Glutamatergic neuron (in vitro differentiated cells): ENCODE results near the gene PRKCH. TPM values are rescaled to one million over a fixed set of nuclear protein-coding genes. Genes with fewer than 3 reads are reported as not detected.

Experiments used
- DNase-seq: peaks from one replicate; pipeline ENCODE4 v3.0.0; 2022
- H3K27ac Mint-ChIP-seq: one replicate; pipeline ENCODE4 v1.8.0; 2020; ENCODE audit warnings: mild to moderate bottlenecking, mixed read lengths, inconsistent platforms; ENCODE audit not compliant: unreplicated experiment
- H3K27me3 Mint-ChIP-seq: one replicate; pipeline ENCODE4 v1.8.0; 2020; ENCODE audit warnings: mild to moderate bottlenecking, moderate library complexity, mixed read lengths, inconsistent platforms; ENCODE audit not compliant: unreplicated experiment
- H3K36me3 Mint-ChIP-seq: one replicate; pipeline ENCODE4 v1.8.0; 2020; ENCODE audit warnings: mild to moderate bottlenecking, mixed read lengths, inconsistent platforms; ENCODE audit not compliant: unreplicated experiment
- H3K4me1 Mint-ChIP-seq: one replicate; pipeline ENCODE4 v1.8.0; 2020; ENCODE audit warnings: mild to moderate bottlenecking, low read depth, mixed read lengths, inconsistent platforms; ENCODE audit not compliant: unreplicated experiment
- H3K4me3 Mint-ChIP-seq: one replicate; pipeline ENCODE4 v1.8.0; 2020; ENCODE audit warnings: mild to moderate bottlenecking, mixed read lengths, inconsistent platforms; ENCODE audit not compliant: unreplicated experiment
- H3K9me3 Mint-ChIP-seq: one replicate; pipeline ENCODE4 v1.8.0; 2020; ENCODE audit warnings: mild to moderate bottlenecking, moderate library complexity, mixed read lengths, inconsistent platforms; ENCODE audit not compliant: unreplicated experiment
- CTCF ChIP-seq: fragments of 200-600 bp; sonication (generic); IDR thresholded peaks from one replicate; pipeline ENCODE4 v1.5.0; 2021; ENCODE audit not compliant: partially characterized antibody, unreplicated experiment
- total RNA-seq: library from RNA; stranded (reverse); fragmentation: NEBNext Ultra II Directional; extraction: Animal tissue kit (Norgen Biotek cat#: 25700); gene quantifications from one replicate; pipeline ENCODE4 v1.2.1, GENCODE V29; 2021; ENCODE audit not compliant: unreplicated experiment

The PRKCH gene
- total RNA-seq, 1 donor from 2014 or later = 0.54 TPM

GRCh38 chr14:61520576-61520975 lies 199.2 kb downstream of the PRKCH start:
- no peaks in the 10 kb centered on the region for H3K27me3 Mint-ChIP-seq
- peaks cover 2% of the 10 kb centered on the region for H3K4me1 Mint-ChIP-seq
- TF ChIP-seq CTCF = no peak
- H3K9me3 Mint-ChIP-seq = peaks cover 2% of the 10 kb centered on the region
- DNase-seq = no peak
- H3K27ac Mint-ChIP-seq = no peak overlapping the region
- H3K4me3 Mint-ChIP-seq = no peak overlapping the region
- H3K36me3 Mint-ChIP-seq = no peaks in the 10 kb centered on the region

- Mint-ChIP-seq H3K4me1 (no peaks in the 10 kb centered on the region), H3K4me3 (no peak overlapping the region), H3K9me3 (peaks cover 2% of the 10 kb centered on the region), H3K27me3 (no peaks in the 10 kb centered on the region), H3K36me3 (no peaks in the 10 kb centered on the region), H3K27ac (no peak overlapping the region)
- TF ChIP-seq CTCF = no peak
- no peak for DNase-seq
These were observed 200.4 kb downstream of the PRKCH start for GRCh38 chr14:61521773-61522172.

GRCh38 chr14:61523751-61524150 lies 202.4 kb downstream of the PRKCH start:
- no peak overlapping the region for H3K4me3 Mint-ChIP-seq
- H3K27me3 Mint-ChIP-seq = peaks cover 1% of the 10 kb centered on the region
- DNase-seq = no peak
- no peaks in the 10 kb centered on the region for H3K36me3 Mint-ChIP-seq
- no peak overlapping the region for H3K27ac Mint-ChIP-seq
- H3K4me1 Mint-ChIP-seq = no peaks in the 10 kb centered on the region
- TF ChIP-seq CTCF = no peak
- H3K9me3 Mint-ChIP-seq = peaks cover 2% of the 10 kb centered on the region

- Mint-ChIP-seq H3K4me3 (no peak overlapping the region), H3K27me3 (peaks cover 1% of the 10 kb centered on the region), H3K4me1 (no peaks in the 10 kb centered on the region), H3K36me3 (no peaks in the 10 kb centered on the region), H3K9me3 (peaks cover 2% of the 10 kb centered on the region), H3K27ac (no peak overlapping the region)
- no peak for DNase-seq
- TF ChIP-seq CTCF = no peak
These were observed 202.9 kb downstream of the PRKCH start for GRCh38 chr14:61524211-61524806.

GRCh38 chr14:61524936-61525292 lies 203.5 kb downstream of the PRKCH start:
- H3K27me3 Mint-ChIP-seq = peaks cover 1% of the 10 kb centered on the region
- DNase-seq = no peak

More at GRCh38 chr14:61524936-61525292, 203.5 kb downstream of the PRKCH start:
- no peaks in the 10 kb centered on the region for H3K4me1 Mint-ChIP-seq
- H3K9me3 Mint-ChIP-seq = peaks cover 2% of the 10 kb centered on the region
- TF ChIP-seq CTCF = no peak
- H3K36me3 Mint-ChIP-seq = no peaks in the 10 kb centered on the region
- H3K4me3 Mint-ChIP-seq = no peak overlapping the region
- no peak overlapping the region for H3K27ac Mint-ChIP-seq
